Inferior parietal cortex (tissue), 1 donor: ENCODE measurements around the gene SRP72.
"Not testable (repeated sequence)": the region's sequence is repeated elsewhere in the genome, so short reads cannot be mapped to it uniquely, and the experiment has no call there.

Source experiments
- DNase-seq: peaks from one replicate; pipeline ENCODE4 v3.0.0-alpha.2; 2016; ENCODE audit errors: extremely low spot score

The SRP72 gene

GRCh38 chr4:56467284-56468096 is at the start of gene SRP72:
TSS of gene SRP72 (plus strand) at chr4:56467617. CDS start at chr4:56467636, 19 bp downstream.
- peak; percentile 94 for DNase-seq

GRCh38 chr4:56424176-56424575 is 43.2 kb upstream of the SRP72 start:
- no peak for DNase-seq

- peak; percentile 73 for DNase-seq
These were observed 42.5 kb upstream of the SRP72 start for GRCh38 chr4:56424697-56425514.

- DNase-seq = no peak
These were observed 41.9 kb upstream of the SRP72 start for GRCh38 chr4:56425518-56425917.

GRCh38 chr4:56426273-56426672 is 41.1 kb upstream of the SRP72 start:
- DNase-seq = no peak

- DNase-seq = no peak
These were observed 40.2 kb upstream of the SRP72 start for GRCh38 chr4:56427179-56427578.

GRCh38 chr4:56430203-56430602 is 37.2 kb upstream of the SRP72 start:
- DNase-seq = no peak

- no peak for DNase-seq
These were observed 34.1 kb upstream of the SRP72 start for GRCh38 chr4:56433280-56433679.

GRCh38 chr4:56434599-56435139 is 32.7 kb upstream of the SRP72 start:
- DNase-seq = no peak

- no peak for DNase-seq
These were observed 32.1 kb upstream of the SRP72 start, which contains the start of gene PPAT for GRCh38 chr4:56435140-56435926. TSS of gene PPAT (minus strand) at chr4:56435615. CDS start at chr4:56435477, 138 bp downstream.

- DNase-seq = no peak
These were observed 28.7 kb upstream of the SRP72 start for GRCh38 chr4:56438766-56439165.

- no peak for DNase-seq
These were observed 26.4 kb upstream of the SRP72 start for GRCh38 chr4:56440983-56441382.

GRCh38 chr4:56444719-56445118 is 22.7 kb upstream of the SRP72 start:
- no peak for DNase-seq

- no peak for DNase-seq
These were observed 21.7 kb upstream of the SRP72 start for GRCh38 chr4:56445699-56446098.

GRCh38 chr4:56448301-56448700 is 19.1 kb upstream of the SRP72 start:
- DNase-seq = no peak

GRCh38 chr4:56449475-56449874 is 17.9 kb upstream of the SRP72 start:
- DNase-seq = not testable (repeated sequence)

GRCh38 chr4:56450342-56450741 is 17.1 kb upstream of the SRP72 start:
- no peak for DNase-seq

- no peak for DNase-seq
These were observed 7.3 kb upstream of the SRP72 start for GRCh38 chr4:56460085-56460484.

- DNase-seq = no peak
These were observed 5.3 kb upstream of the SRP72 start for GRCh38 chr4:56462157-56462556.

- DNase-seq = no peak
These were observed 3.7 kb upstream of the SRP72 start for GRCh38 chr4:56463711-56464110.

GRCh38 chr4:56464581-56464980 is 2.8 kb upstream of the SRP72 start:
- no peak for DNase-seq
